Activated CD8-positive, alpha-beta memory T cell treated with anti-CD3 and anti-CD28 coated beads, Interleukin-2, amount 50 U/mL, for 24 hours (primary cell): ENCODE measurements around the gene SLC7A14.
"Not testable (repeated sequence)": the region's sequence is repeated elsewhere in the genome, so short reads cannot be mapped to it uniquely, and the experiment has no call there.

Source experiments
- DNase-seq: peaks from one replicate; pipeline ENCODE4 v3.0.0-alpha.2; 2020; ENCODE audit errors: extremely low read depth

SLC7A14 gene

DNA sequence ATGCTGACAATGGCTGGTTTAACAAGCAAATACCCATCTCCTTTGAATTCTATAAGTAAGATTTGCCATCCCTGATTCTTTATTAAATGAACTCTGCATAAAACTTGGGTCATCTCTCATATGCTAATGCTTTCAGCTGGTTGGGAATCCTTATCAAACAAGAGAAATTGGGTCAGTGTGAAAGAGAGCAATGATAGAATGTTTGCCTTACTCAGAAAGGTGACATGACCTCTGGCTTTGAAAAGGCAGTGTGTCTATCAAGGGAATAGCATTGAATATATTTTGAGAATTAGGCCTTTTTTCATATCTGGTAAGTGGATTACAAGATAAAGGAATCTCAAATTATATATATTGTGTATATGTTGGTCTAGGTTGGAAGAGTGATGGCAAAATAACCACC is 8.7 kb upstream of the SLC7A14 start:
- no peak for DNase-seq

DNA sequence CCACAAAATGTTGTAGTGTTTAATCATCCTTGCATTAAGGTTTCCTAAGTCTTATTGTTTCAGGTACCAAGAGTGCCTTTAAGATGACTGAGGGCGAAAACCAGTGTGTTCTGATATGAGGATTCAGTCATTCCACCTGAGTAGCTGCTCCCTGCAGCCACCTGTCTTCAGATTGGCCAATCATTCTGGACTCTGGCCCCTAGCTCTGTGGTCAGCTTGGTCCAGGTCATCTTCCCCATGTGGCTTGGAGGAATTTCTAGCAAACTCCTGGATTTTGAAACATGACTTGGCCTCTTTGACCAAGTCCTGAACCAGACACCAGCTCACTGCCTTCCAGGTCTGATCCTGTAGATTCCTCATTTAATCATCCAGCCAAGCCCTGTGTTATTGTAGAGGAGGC is 7.8 kb upstream of the SLC7A14 start:
- DNase-seq = no peak

DNA sequence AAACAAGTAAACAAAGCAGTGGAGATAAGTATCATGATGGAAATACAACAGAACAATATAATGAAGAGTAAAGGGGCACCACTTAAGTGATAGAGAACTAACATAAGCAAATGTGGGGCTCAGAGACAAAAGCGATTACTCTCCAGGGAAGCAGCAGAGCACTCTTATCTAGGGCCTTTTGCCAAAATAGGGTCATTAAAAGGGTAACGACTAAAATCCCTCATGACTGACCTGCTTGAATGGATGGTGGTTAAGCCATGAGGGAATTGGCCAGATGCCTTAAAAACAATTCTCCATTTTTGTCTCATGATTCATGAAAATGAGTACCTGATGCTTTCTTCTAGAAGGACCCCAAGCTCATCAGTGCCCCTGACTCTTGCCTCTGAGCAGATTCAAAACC is 3.2 kb upstream of the SLC7A14 start:
- DNase-seq = no peak

DNA sequence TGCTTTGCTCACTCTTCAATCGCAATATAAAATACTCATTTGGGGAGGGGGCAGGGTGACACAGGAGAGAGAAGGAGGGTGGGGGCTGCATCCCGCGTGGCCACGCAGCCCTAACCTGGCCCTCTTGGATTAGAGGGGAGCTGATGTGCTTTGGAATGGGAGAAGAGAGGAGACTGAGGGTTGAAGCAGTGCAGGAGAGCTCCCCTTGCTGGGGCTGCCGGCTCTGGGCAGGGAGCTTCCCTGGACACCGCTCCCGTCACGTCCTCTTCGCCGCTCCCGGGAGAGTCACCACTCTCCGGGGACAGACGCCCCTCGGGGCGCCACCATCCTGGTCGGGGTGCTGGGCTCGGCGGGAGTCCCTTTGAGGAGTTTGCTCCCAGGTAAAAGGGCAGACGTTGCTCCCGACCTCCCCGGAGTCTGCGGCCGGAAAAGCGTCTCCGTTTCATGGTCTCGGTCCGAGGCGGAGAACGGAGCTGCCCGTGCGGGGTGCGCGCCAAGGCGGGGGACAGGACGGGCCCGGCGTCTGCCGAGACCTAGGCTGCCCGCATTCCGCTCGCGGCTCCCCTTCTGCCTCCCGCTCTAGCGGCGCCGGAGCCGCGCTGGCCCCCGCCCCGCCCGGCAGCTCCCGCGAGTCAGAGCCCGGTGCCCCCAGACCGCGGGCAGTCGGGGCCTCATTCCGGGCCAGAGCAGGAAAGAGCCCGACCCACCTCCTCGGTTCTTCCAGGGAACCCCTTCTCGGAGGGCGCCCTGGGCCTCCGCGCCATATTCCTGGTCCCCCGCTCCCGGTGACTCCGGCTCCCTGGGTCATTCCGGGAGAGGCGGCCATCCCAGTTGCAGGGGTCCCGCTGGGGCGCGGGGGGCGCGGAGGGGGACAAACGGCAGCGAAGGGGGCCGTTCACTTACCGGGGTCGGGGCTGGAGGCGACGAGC is 603 bp downstream of the SLC7A14 start:
- DNase-seq = no peak

DNA sequence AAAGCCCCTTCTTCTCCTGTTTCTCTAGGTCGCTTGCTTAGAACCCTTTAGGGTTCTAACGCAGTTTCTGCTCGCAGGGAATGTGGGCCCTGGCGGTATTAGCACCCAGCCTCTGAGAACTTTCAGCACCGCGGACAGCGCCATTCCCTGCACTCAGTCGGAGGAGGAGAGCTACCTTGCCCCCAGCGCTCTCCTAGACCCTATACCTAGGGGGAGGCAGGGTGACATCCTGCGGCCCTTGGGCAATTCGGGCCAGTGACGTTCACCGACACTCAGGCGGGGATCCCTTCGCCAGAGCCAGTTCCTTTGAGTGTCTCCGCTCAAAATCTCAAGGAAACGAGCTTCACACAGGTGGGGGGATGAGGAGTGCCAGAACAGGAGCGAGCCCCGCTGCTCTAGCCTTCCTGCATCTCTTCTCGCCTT is 1.3 kb downstream of the SLC7A14 start:
- no peak for DNase-seq

DNA sequence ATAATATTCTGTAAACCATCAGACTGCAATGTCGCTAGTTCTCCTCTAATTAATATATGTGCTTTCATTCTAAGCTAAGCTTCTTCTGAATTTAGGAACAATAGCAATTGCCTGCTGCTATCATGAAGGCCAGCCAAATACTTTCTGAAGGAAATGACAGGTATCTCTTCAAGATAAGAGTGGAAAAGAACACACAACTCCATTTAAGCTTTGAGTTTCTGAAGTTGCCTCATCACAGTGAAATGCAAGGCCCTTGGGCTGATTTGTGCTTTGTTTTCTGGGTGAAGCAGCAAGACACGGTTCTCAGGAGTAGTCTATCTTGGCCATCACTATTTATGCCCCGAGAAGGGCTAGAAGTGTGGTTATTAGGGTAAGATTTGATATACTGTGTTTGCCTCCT is 6.2 kb downstream of the SLC7A14 start:
- no peak for DNase-seq

DNA sequence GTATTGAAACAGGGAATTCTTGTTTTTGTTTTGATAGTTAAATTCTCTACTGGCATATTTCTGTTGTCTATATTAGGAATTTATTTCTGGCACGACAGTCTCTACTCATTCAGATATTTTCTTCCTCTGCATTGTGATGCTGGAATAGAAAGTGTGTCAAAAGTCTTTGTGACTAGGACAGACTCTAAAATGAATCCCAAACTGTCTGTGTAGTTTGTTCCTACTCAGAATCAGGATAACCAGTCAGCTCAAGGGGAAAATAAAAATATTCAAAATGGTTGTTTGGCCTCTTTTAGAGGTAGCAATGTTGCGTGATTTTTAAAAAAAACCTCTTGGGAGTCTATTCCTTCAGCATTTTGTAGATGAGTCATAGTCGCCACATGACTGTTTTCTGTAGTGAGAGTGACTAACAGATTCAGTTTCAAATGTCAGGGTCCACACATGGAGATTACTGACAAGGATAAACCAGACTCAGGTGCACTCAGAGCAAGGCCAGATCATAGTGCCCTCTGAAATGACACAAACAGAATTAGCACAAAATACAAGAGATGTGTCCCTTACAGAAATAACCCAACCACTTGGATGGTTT is 13.1 kb downstream of the SLC7A14 start:
- no peak for DNase-seq

DNA sequence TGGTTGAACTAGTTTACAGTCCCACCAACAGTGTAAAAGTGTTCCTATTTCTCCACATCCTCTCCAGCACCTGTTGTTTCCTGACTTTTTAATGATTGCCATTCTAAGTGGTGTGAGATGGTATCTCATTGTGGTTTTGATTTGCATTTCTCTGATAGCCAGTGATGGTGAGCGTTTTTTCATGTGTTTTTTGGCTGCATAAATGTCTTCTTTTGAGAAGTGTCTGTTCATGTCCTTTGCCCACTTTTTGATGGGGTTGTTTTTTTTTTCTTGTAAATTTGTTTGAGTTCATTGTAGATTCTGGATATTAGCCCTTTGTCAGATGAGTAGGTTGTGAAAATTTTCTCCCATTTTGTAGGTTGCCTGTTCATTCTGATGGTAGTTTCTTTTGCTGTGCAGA is 18.3 kb downstream of the SLC7A14 start:
- not testable (repeated sequence) for DNase-seq

DNA sequence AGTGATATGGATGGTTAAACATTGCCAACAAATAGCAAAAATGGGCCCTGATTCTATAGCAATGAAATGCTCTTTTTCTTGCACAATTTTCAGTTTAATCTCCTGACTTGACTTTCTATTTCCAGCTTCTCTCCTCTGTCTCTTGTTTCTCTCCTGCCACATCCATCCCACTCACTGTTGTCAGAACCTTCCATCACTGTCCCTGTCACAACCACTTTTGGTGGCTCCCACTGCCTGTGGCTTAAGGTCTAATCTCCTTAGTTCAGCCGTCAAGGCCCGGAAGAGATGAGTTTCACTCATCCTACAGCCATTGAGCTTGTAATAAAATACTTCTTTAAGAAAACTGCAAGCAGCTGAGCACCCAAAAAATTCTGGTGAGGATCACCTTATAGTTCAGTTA is 19.5 kb downstream of the SLC7A14 start:
- DNase-seq = no peak

DNA sequence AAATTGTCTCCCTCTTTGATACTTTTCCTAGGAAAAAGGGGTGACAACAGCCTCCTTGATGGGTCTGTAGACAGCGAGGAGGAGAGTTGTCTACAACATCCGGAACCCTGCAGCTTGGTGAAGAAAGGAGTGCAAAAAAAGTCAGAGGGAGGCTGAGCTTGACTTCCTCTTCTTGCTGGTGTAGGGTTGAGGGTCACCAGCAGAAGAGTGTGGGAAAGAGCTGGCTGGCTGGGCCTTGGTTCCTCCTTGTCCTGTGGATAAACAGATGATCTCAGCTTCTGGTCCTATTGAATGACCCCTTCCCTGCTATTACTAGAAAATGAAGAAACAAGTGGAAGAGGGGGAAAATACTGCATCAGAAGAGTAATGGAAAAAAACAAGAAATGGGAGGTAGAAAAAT is 20.4 kb downstream of the SLC7A14 start:
- no peak for DNase-seq

DNA sequence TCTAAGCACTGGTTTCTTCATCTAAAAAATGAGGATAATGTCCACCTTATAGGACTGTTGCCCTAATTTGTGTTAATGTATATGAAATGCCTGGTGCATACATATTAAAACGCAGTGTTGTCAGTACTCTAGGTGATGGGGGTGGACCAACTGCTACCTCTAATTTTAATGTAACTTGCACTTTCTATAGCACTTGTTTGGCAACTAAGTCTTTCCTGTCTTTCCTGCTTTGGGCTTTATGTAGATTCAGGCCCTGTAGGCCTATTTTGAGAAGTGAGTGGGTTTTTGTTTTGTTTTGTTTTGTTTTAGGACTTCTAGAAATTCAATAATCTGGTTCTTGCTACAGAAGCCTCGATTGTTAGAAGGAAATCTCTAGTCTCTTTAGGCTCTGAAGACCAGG is 21.2 kb downstream of the SLC7A14 start:
- DNase-seq = no peak

DNA sequence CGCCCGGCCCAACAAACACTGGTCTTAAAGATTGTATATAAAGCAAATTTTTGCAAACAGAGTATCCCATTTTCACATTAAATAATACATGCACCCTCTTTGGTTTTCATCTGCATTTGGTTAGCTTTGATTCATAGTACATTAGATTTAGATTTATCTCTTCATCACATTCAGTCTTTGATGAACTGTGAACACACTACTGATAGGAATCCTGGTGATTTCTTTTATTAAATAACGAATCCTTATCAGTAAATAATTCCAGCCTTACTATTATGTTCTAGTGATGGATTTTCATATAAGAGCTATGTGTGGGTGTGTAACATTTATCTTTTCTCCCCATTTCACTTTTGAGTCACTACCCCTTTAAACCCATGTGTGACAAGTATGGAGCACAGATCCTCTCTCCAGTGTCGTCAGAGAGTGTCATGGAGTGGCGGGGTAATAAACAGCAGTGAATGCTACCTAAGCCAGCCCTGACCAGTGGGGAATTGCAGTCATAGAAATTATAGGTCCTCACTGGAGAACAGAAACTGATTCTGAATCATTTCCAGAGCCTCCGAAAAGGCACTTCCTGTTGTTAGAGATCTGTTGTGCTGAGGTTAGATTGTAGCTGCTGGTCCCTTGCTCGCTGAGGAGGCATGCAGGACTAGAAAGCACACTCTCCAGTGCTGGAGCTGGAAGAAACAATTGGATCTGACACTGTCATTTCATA is 22.0 kb downstream of the SLC7A14 start:
- no peak for DNase-seq

DNA sequence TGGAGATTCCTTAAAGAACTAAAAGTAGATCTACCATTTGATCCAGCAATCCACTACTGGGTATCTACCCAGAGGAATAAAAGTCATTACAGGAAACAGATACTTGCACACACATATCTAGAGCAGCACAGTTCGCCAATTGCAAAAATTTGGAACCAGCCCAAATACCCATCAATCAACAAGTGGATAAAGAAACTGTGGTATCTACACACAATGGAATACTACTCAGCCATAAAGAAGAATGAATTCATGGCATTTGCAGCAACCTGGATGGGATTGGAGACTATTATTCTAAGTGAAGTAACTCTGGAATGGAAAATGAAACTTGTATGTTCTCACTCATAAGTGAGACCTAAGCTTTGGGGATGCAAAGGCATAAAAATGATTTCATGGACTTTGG is 23.8 kb downstream of the SLC7A14 start:
- no peak for DNase-seq

DNA sequence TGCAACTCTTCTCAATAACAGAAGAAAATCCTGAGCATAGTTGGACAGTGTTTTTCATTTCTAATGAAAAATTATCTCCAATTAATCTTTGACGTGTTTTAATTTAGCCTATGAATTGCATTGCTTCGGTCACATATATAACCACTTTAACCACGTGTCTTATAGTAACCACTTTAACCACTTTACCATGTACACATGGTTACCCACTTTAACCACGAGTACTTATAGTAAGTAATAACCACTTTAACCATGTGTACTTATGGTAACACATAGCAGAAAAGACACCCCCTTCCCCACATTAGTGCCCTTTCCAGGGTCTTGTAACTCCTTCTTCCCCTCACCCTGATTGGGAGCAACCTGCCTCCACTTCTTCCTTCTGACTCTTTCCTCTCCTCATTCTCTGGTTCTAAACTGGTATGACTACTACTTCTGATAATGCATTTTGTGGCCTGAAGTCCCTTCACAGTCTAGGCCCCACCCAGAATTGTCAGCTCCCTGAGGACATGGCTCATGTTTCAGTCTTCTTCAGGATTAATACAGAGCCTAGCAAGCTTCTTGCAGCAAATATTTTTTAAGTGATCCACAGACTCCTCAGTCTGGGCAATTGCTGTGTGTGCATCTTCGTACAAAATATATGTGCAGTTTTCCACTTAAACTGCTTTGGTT is 25.0 kb downstream of the SLC7A14 start:
- DNase-seq = no peak

DNA sequence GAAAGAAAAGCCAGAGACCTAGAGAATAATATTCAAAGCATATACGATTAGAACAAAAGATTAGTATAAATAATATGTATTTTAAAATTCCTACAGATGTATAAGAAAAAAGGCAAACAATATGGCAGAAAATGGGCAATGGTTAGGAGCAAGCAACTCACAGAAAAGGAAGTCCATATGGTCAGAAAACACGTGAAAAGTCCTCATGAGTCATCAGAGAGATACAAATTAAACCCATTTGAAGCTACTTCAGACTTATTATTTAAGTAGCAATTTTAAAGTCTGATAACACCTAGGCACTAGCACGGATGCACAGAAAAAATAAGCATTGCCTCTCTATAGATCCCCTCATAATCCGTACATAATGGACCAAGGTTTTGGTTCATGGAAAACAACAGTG is 25.6 kb downstream of the SLC7A14 start:
- no peak for DNase-seq

DNA sequence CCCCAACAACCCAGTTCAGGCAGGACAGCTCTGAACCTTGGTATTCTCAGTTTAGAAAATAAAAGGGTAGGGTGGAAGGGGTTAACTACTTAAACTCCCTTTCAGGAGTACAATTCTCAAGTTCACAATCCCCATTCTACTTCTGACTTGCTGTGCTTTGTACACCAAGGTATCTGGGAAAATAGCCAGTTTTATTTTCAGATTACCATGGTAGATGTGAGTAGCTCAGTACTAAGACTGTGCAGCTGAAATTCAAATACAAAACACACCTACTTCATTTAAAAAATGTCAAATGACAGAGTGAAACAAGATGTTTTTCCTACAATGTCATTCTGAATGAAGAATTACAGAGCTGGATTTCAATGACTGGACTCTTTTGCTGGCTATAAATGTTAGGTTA is 27.4 kb downstream of the SLC7A14 start:
- DNase-seq = no peak

DNA sequence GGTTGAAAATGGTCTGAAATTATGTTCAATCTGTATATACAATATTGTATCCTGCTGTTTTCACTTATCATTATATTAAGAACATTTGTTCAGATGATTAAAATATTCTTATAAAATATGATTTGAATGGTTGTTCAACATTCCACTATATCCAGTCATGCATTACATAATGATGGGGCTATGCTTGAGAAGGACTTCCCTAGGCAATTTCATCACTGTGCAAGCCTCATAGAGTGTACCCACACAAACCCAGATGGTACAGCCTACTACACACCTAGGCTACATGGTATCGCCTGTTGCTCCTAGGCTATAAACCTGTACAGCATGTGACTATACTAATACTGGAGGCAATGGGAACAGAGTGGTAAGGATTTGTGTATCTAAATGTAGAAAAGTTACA is 30.5 kb downstream of the SLC7A14 start:
- DNase-seq = no peak

DNA sequence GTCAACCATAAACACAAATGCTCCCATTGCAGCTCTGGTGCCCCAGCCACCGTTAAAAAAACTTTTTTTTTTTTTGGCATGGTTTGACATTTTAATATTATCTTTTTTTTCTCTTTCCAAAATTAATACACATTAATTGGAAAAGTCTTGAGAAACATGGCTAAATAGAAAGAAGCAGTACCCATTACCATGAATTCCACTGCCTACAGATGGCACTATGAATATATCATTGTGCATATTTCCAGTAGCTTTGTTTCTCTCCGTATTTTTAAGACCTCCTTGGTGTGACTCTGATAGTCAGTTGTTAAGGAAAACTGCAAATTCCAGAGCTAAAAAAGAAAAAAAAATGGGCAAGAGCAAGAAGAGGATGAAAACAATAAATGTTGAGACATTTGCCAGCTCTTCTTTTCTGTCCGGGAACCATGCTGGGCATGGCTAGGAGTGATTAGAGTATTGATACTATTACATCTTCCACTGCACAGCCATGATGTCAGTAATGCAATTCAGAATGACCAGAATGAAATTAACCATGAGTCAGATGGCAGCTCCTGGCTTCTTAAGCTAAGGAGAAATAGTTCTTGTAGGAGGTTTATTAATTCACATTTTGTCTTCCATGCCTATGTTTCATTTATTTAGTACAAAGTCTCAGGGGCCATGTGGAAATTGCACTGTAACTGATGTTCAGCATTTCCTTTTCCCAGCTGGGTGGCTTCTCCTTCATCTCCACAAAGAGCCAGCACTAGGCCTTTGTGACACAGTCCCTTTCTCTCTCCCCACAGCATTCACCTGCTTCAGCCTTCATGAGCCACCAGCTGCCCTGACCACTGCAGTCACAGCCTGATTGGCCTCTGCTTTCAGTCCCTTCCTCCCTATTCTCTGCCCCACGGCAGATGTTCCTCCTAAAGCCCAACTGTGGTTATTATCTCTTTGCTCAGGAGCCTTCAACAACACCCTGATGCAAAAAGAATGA is 31.8 kb downstream of the SLC7A14 start:
- no peak for DNase-seq

DNA sequence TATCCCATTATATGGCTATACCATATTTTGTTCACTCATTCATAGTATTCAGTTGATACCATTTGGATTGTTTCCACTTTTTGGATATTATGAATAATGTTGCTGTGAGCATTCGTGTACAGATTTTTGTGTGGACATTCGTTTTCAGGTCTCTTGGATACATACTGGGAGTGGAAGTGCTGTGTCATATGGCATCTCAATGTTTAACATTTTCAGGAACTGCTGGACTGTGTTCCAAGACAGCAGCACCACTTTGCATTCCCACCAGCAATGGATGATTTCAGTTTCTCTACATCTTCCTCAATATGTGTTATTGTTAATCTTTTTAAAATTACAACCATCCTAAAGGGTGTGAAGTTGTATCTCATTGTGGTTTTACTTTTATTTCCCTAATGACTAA is 34.6 kb downstream of the SLC7A14 start:
- DNase-seq = no peak

DNA sequence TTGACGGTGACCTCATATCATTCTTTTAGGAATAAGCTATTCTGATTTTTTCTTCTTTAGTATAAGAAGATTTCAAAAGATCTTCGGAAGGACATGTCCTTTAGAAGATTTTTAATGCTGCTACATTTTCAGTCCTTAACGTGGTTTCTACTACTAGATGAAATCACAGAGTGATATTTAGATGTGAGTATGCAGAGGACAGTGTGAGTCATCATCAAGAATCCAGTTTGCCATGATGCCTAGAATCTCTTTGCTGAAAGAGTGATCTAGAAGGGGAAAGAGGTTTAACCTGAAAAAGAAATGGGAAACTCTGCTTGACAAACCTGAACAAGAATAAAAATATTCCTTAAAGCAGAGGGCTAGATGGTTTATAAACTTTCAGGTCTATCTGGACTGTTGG is 43.2 kb downstream of the SLC7A14 start:
- no peak for DNase-seq

DNA sequence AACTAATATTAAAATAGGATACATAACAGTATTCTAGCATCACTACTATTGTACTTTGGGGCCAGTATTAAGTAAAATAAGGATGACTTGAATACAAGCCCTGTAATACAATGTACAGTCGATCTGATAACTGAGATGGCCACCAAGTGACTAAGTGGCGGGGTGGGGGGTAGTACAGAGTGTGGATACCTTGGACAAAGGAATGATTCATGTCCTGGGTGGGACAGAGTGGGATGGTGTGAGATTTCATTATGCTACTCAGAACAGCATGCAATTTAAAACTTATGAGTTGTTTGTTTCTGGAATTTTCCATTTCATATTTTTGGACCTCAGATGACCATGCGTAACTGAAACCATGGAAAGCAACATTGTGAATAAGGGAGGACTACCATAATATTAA is 46.0 kb downstream of the SLC7A14 start:
- no peak for DNase-seq
